AG20443 (cell line): ENCODE measurements around the gene UPK2.
A peak's percentile ranks its signal among the peaks of the same experiment; 100 is the strongest.

ENCODE experiments used
- DNase-seq: peaks from one replicate; pipeline ENCODE4 v3.0.0; 2012; ENCODE audit warnings: low spot score, mixed read lengths

The UPK2 gene

DNA sequence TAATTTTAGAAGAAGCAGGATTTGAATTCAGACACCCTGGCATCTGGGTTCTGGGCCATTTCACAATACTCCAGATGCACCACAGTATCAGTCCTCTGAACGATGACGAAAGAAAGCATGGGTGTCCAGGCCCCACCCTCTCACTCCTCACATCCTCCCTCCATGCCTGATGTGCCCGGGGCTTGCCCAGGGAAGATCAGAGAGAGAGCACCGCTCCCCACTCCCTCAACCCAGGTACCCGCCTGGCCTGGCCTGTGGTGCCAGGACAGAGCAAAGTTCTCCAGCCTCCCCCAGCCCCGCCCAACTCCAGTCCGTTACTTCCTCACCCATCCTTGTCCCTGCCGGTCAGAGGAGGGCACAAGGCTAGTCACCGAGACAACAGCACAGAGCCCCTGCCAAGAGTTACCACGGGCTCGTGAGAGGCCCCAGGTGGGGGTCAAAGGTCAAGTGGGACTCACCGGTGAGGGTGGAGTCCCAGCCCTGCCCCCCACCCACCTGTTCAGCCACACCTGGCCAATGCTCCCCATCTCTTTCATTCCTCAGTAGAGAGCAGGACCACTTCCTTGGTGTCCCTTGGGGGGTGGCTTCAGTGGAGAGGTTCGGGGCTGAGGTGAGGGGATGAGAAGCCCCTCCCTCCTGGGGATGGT, 38.5 kb upstream of the UPK2 start:
- peak; percentile 70 for DNase-seq

DNA sequence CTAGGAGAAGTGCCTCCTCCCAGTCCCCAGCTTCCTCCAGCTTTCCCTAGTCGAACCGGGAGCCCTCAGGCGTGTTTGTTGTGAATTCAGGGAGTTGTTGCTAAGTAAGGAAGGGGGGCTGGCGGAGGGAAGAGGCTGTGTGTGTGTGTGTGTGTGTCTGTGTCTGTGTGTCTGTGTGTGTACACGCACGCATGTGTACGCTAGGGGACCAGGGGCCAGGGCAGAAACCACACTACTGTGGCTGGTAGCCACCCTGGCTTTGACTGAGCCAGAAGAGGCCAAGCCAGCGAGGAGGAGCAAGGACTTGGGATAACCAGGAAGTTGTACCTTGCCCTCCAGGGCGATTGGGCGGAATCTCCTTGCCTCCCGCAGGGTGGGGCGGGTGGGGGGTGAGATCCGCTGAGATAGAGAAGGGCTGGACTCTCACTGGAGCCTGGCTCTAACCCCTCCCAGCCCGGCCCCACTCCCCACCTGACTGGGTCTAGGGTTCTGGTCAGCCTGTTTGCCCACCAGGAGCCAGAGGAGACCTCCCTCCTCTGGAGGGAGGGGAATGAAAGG, 37.9 kb upstream of the UPK2 start:
- DNase-seq: peak; percentile 73

DNA sequence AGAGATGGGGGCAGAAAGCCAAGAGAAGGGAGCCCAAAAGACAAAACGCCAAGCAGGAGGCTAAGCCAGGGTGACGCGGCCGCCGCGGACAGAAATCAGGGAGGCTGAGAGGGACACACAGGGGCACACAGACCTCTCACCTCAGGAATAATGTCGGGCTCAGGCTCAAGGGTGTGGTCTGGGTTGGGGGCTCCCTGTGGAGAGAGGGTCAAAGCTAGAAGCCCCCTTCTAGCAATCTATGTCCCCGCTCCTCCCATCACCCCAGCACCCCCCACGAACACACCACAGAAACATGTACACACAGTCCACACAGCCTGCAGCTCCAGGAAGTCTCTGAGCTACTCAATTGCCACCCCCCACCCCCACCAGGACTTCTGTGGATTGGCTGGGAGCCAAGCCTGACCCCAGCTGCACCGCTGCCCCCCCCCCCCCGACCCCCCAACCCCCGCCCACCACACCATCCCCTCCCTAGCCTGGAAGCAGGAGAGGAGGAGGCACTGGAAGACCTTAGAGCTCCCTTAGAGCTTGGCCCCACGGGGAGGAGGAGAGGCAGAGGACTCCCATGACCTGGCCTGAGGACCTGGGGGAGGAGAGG, 37.3 kb upstream of the UPK2 start:
- no peak for DNase-seq

- peak; percentile 70 for DNase-seq
Measured at GRCh38 chr11:118921121-118921928, 34.8 kb upstream of the UPK2 start.

- DNase-seq: peak; percentile 68
Measured at GRCh38 chr11:118921929-118922744, 34.0 kb upstream of the UPK2 start.

GRCh38 chr11:118922745-118923627, 33.1 kb upstream of the UPK2 start:
- DNase-seq: no peak

- DNase-seq: no peak
Measured at GRCh38 chr11:118923721-118924587, 32.1 kb upstream of the UPK2 start.

GRCh38 chr11:118924591-118925585, 31.2 kb upstream of the UPK2 start:
- DNase-seq: no peak

DNA sequence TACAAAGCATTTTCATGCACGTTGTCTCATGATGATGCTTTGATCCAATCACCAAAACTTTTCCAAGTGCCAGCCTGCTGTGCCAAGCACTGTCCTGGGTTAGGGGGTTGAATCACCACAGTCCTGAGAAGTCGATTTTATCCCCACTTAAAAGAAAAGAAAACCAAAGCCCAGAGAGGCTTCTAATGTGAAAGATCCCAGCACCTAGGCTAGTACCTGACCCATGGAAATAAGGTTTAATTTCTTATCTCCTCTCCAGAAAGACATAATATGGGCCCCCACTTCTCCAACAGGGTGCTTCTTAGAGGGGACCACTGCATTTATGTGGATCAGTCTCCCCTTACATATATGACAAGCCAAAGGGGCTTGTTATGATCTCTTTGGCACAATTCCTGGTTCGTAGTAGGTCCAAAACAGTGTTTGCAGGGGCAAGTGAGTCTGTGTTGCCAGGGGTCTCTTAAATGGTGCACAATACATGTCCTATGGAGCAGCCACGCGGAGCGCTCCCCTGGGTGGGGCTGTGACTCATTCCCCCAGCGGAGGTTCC, 28.5 kb upstream of the UPK2 start:
- DNase-seq: no peak

- DNase-seq: peak; percentile 93
Measured at GRCh38 chr11:118928101-118928869, 27.8 kb upstream of the UPK2 start.

GRCh38 chr11:118928870-118929500, 27.1 kb upstream of the UPK2 start:
- peak; percentile 69 for DNase-seq

- DNase-seq: peak; percentile 76
Measured at GRCh38 chr11:118929501-118930093, 26.5 kb upstream of the UPK2 start.

DNA sequence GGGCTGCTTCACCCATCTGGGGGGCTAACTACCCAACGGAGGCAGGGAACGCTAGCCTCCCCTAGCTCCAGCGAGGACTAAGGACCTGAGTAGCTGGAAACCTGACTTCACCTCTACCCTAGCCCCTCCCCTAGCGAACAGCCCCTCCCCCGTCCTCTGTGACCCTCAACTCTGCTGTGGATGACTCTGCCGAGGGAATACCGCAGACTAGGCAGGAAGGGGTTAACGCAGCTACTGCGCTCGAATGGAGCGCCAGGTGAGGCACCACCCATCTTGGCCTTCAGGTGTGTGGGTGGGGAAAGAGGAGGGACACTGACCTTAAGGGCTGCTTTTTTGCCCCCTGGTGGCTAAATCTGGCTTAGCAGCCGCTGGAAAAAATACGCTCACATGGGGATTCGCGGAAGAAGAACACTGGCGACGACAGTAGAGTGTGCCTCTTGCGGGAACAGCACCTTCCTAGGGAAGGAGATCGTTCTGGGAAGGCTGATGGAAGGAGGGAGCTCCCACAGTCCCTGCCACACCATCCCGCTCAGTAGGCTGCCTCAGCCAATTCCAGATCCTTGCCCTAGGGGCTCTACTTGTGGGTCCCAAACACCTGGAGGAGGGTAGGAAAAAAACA, 25.9 kb upstream of the UPK2 start:
- peak; percentile 79 for DNase-seq

GRCh38 chr11:118931571-118931970, 24.5 kb upstream of the UPK2 start:
- DNase-seq: no peak

DNA sequence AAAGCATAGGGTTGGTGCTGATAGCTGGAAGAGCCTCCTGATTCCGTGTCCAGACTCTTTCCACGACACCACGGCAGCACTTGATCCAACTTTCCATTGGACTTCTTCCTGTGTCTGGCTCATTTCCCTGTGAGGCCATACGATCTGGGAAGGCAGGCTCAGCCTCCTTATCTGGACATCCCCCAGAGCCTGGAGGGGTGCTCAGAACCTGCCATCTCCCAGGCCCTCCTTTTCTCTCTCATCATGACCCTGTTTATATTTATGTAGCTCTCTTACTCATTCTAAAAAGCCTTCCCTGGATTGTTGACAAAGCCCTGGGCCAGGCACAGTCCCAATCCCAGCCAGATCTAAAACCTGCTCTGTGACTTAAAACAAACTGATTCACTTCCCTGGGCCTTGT, 22.6 kb upstream of the UPK2 start:
- no peak for DNase-seq

- DNase-seq: no peak
Measured at GRCh38 chr11:118935376-118935775, 20.7 kb upstream of the UPK2 start.
